ENCODE data around the gene MAPRE2.

DNA sequence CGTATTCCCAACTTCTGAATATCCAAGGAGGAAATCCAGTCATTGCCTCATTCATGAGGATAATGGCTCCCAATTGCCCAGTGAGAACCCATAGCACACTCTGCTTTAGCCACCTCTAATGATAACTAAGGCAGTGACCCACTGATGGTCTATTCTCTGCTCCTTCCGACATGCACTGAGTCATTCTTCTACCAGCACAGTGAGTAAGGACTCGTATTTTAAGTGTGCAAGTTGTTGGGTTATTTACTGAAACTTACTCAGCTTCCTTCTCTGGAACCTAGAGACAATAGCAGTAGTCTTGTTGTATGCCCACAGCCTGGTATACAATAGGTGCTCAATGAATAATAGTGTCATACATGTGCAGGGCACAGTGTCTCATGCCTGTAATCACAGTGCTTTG is 118.6 kb downstream of the MAPRE2 start:
- TF ChIP-seq, protein P1, sequence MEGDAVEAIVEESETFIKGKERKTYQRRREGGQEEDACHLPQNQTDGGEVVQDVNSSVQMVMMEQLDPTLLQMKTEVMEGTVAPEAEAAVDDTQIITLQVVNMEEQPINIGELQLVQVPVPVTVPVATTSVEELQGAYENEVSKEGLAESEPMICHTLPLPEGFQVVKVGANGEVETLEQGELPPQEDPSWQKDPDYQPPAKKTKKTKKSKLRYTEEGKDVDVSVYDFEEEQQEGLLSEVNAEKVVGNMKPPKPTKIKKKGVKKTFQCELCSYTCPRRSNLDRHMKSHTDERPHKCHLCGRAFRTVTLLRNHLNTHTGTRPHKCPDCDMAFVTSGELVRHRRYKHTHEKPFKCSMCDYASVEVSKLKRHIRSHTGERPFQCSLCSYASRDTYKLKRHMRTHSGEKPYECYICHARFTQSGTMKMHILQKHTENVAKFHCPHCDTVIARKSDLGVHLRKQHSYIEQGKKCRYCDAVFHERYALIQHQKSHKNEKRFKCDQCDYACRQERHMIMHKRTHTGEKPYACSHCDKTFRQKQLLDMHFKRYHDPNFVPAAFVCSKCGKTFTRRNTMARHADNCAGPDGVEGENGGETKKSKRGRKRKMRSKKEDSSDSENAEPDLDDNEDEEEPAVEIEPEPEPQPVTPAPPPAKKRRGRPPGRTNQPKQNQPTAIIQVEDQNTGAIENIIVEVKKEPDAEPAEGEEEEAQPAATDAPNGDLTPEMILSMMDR (IDR thresholded peaks at IDR 0.05; ENCODE audit: low read depth, low read length) = no peak
- TF ChIP-seq EZH2phosphoT487 (IDR thresholded peaks at IDR 0.05; ENCODE audit: low read depth) = no peak
